ENCODE results near the gene CDK11B.

DNA sequence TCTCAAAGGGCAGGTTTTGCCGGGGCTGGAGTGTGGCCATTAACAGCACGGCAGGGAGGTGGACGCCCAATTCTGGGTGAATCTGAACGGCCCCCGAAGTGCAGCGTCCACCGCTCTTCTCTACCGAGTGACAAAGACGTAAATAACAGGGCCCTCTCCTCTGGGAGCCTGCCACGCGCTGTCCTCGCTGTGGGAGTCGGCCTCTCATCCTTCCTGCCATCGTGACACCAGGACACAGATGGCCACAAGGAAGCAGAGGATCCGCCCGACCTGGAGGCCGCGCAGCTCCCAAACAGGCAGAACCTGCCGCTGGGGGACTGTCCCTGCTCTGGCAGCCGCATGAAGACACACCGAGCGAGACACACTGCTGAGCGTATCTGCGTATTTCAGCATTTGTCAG lies 12.1 kb upstream of the CDK11B start:
- TF ChIP-seq, protein P1, sequence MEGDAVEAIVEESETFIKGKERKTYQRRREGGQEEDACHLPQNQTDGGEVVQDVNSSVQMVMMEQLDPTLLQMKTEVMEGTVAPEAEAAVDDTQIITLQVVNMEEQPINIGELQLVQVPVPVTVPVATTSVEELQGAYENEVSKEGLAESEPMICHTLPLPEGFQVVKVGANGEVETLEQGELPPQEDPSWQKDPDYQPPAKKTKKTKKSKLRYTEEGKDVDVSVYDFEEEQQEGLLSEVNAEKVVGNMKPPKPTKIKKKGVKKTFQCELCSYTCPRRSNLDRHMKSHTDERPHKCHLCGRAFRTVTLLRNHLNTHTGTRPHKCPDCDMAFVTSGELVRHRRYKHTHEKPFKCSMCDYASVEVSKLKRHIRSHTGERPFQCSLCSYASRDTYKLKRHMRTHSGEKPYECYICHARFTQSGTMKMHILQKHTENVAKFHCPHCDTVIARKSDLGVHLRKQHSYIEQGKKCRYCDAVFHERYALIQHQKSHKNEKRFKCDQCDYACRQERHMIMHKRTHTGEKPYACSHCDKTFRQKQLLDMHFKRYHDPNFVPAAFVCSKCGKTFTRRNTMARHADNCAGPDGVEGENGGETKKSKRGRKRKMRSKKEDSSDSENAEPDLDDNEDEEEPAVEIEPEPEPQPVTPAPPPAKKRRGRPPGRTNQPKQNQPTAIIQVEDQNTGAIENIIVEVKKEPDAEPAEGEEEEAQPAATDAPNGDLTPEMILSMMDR (conservative IDR thresholded peaks at IDR 0.05), result no peak
- TF ChIP-seq ZFX (IDR thresholded peaks at IDR 0.05), result no peak

Measured in C4-2B (cell line).